AG09319 (cell line): ENCODE data around the gene KCND2.

Source experiments
- DNase-seq: peaks from one replicate; pipeline ENCODE4 v3.0.0-alpha.2; 2010; ENCODE audit warnings: low read depth; ENCODE audit errors: extremely low read depth
- CTCF ChIP-seq: IDR thresholded peaks from 2 replicates; pipeline ENCODE4 v1.5.1; 2011; ENCODE audit warnings: low read depth, mild to moderate bottlenecking, inconsistent platforms, low read length, moderate library complexity

KCND2 gene

GRCh38 chr7:120733143-120733542 is 460.2 kb downstream of the KCND2 start:
- DNase-seq, result no peak
- no peak for TF ChIP-seq CTCF

- no peak for TF ChIP-seq CTCF
- DNase-seq, result no peak
Measured at GRCh38 chr7:120733835-120734234, 460.9 kb downstream of the KCND2 start.

GRCh38 chr7:120735791-120736190 is 462.8 kb downstream of the KCND2 start:
- DNase-seq, result no peak
- no peak for TF ChIP-seq CTCF

GRCh38 chr7:120738816-120739215 is 465.8 kb downstream of the KCND2 start:
- no peak for TF ChIP-seq CTCF
- DNase-seq, result no peak

- TF ChIP-seq CTCF, result no peak
- DNase-seq, result no peak
Measured at GRCh38 chr7:120740348-120740747, 467.4 kb downstream of the KCND2 start.

GRCh38 chr7:120741371-120742042 is 468.5 kb downstream of the KCND2 start:
- no peak for TF ChIP-seq CTCF
- DNase-seq, result no peak

- DNase-seq, result no peak
- TF ChIP-seq CTCF, result no peak
Measured at GRCh38 chr7:120742372-120742771, 469.4 kb downstream of the KCND2 start.
